OCI-LY3 (cell line): ENCODE measurements around the gene TRIM4.

Experiments used
- H2AFZ ChIP-seq: fragments of 200-600, 300-600 bp; shearing (Covaris generic); 2 replicates; pipeline ENCODE4 v1.6.0; 2014; ENCODE audit warnings: antibody characterized with exemption, low read depth, low read length
- H3K27ac ChIP-seq: fragments of 200-600, 300-600 bp; sonication (generic); 2 replicates; pipeline ENCODE4 v1.5.1; 2014; ENCODE audit warnings: mild to moderate bottlenecking, low read length, moderate library complexity, mixed read lengths
- H3K27me3 ChIP-seq: fragments of 200-600, 300-600 bp; sonication (generic); 2 replicates; pipeline ENCODE4 v1.6.1; 2014; ENCODE audit warnings: low read depth, low read length, mixed read lengths
- H3K36me3 ChIP-seq: fragments of 200-600, 300-600 bp; sonication (generic); replicated peaks from 2 replicates; pipeline ENCODE3; 2014; ENCODE audit warnings: low read depth, low read length, mixed read lengths
- H3K4me1 ChIP-seq: fragments of 300-600, 200-600 bp; sonication (generic); 2 replicates; pipeline ENCODE4 v1.6.1; 2014; ENCODE audit warnings: low read length, mixed read lengths
- H3K4me2 ChIP-seq: fragments of 200-600, 300-600 bp; sonication (generic); 2 replicates; pipeline ENCODE4 v1.6.1; 2014; ENCODE audit warnings: low read length, mixed read lengths
- H3K4me3 ChIP-seq: fragments of 300-600, 200-600 bp; sonication (generic); 2 replicates; pipeline ENCODE4 v1.5.1; 2014; ENCODE audit warnings: antibody characterized with exemption, mild to moderate bottlenecking, low read length, moderate library complexity
- H3K79me2 ChIP-seq: fragments of 300-600, 200-600 bp; shearing (Covaris generic); 2 replicates; pipeline ENCODE4 v1.6.1; 2014; ENCODE audit warnings: mild to moderate bottlenecking, low read length, mixed read lengths
- H3K9ac ChIP-seq: fragments of 300-600, 200-600 bp; shearing (Covaris generic); 2 replicates; pipeline ENCODE4 v1.6.0; 2014; ENCODE audit warnings: mild to moderate bottlenecking, low read length, moderate library complexity
- H3K9me3 ChIP-seq: fragments of 200-600, 300-600 bp; shearing (Covaris generic); 2 replicates; pipeline ENCODE4 v1.6.1; 2014; ENCODE audit warnings: low read length, mixed read lengths; ENCODE audit not compliant: insufficient read depth
- H4K20me1 ChIP-seq: fragments of 200-600, 300-600 bp; sonication (generic); 2 replicates; pipeline ENCODE4 v1.6.1; 2016; ENCODE audit warnings: low read length, mixed read lengths; ENCODE audit not compliant: insufficient read depth
- EZH2phosphoT487 ChIP-seq: fragments of 200-600 bp; shearing (Covaris generic); IDR thresholded peaks from 2 replicates; pipeline ENCODE4 v1.6.1; 2018; ENCODE audit warnings: antibody characterized with exemption, mixed run types, low read depth
- TF ChIP-seq, protein P1 (sequence below): fragments of 200-600, 300-600 bp; sonication (generic); IDR thresholded peaks from 2 replicates; pipeline ENCODE4 v1.5.1; 2014; ENCODE audit warnings: antibody characterized with exemption, low read length, low read depth

Gene TRIM4

GRCh38 chr7:99843808-99844207 lies 75.5 kb downstream of the TRIM4 start:
- no peak overlapping the region for H3K4me3 ChIP-seq
- H3K36me3 ChIP-seq = no peaks in the 10 kb centered on the region
- H4K20me1 ChIP-seq = no peaks in the 10 kb centered on the region
- H3K27ac ChIP-seq = no peak overlapping the region
- H3K9ac ChIP-seq = no peak overlapping the region
- H3K4me2 ChIP-seq = no peak overlapping the region
- H3K4me1 ChIP-seq = no peaks in the 10 kb centered on the region
- no peaks in the 10 kb centered on the region for H3K79me2 ChIP-seq
- TF ChIP-seq, protein P1, sequence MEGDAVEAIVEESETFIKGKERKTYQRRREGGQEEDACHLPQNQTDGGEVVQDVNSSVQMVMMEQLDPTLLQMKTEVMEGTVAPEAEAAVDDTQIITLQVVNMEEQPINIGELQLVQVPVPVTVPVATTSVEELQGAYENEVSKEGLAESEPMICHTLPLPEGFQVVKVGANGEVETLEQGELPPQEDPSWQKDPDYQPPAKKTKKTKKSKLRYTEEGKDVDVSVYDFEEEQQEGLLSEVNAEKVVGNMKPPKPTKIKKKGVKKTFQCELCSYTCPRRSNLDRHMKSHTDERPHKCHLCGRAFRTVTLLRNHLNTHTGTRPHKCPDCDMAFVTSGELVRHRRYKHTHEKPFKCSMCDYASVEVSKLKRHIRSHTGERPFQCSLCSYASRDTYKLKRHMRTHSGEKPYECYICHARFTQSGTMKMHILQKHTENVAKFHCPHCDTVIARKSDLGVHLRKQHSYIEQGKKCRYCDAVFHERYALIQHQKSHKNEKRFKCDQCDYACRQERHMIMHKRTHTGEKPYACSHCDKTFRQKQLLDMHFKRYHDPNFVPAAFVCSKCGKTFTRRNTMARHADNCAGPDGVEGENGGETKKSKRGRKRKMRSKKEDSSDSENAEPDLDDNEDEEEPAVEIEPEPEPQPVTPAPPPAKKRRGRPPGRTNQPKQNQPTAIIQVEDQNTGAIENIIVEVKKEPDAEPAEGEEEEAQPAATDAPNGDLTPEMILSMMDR = no peak
- TF ChIP-seq EZH2phosphoT487 = no peak
- no peak overlapping the region for H2AFZ ChIP-seq
- no peaks in the 10 kb centered on the region for H3K9me3 ChIP-seq
- peaks cover 25% of the 10 kb centered on the region for H3K27me3 ChIP-seq

GRCh38 chr7:99842926-99843325 lies 76.4 kb downstream of the TRIM4 start:
- H3K27ac ChIP-seq = no peak overlapping the region
- H2AFZ ChIP-seq = no peak overlapping the region
- no peak overlapping the region for H3K4me3 ChIP-seq
- TF ChIP-seq EZH2phosphoT487 = no peak
- TF ChIP-seq, protein P1 = no peak
- H4K20me1 ChIP-seq = no peaks in the 10 kb centered on the region
- H3K9me3 ChIP-seq = no peaks in the 10 kb centered on the region
- H3K4me2 ChIP-seq = no peak overlapping the region
- H3K27me3 ChIP-seq = peaks cover 21% of the 10 kb centered on the region
- no peaks in the 10 kb centered on the region for H3K79me2 ChIP-seq
- H3K9ac ChIP-seq = no peak overlapping the region
- peaks cover 4% of the 10 kb centered on the region for H3K4me1 ChIP-seq
- no peaks in the 10 kb centered on the region for H3K36me3 ChIP-seq
